ENCODE data around the gene FER1L5. TPM values are rescaled to one million over a fixed set of nuclear protein-coding genes. Genes with fewer than 3 reads are reported as not detected.
A peak's percentile ranks its signal among the peaks of the same experiment; 100 is the strongest.

FER1L5 gene
- total and polyA plus RNA-seq, 2 experiments from 2014 or later = 0.18 to 0.76 TPM

- Histone ChIP-seq H2AFZ (peak overlapping the region; percentile 38), H3K4me3 (peak overlapping the region; percentile 67), H3K4me1 (ENCODE audit: insufficient read depth) (peaks cover 6% of the 10 kb centered on the region; the same call in 1 of the 2 replicates), H3K27ac (ENCODE audit: low read depth) (no peak overlapping the region), H4K20me1 (replicated peaks; ENCODE audit: insufficient read depth) (peaks cover 12% of the 10 kb centered on the region; the same call in 1 of the 2 replicates), H3K4me2 (peak overlapping the region; percentile 82), H3K79me2 (replicated peaks; ENCODE audit: insufficient read depth) (peaks cover 45% of the 10 kb centered on the region), H3F3A (replicated peaks; ENCODE audit: low read depth) (no peaks in the 10 kb centered on the region), H3K36me3 (ENCODE audit: insufficient read depth) (peaks cover 22% of the 10 kb centered on the region), H3K27me3 (ENCODE audit: insufficient read depth) (no peaks in the 10 kb centered on the region), H3K9me2 (ENCODE audit: insufficient read depth) (no peaks in the 10 kb centered on the region)
- TF ChIP-seq ZNF114 (CRISPR knock-in tag; IDR thresholded peaks at IDR 0.05) = no peak
- Mint-ChIP-seq H3K27ac (peak overlapping the region; percentile 97), H3K9me3 (no peaks in the 10 kb centered on the region; the same call in 2 of the 3 replicates), H3K36me3 (ENCODE audit: low read depth) (peaks cover 22% of the 10 kb centered on the region), H3K4me1 (peaks cover 9% of the 10 kb centered on the region), H3K27me3 (ENCODE audit: insufficient read depth, low read depth, poor library complexity) (peaks cover 8% of the 10 kb centered on the region), H3K4me3 (peak overlapping the region; percentile 99)
- ATAC-seq (peak; percentile 22), DNase-seq (ENCODE audit: low spot score) (no peak)
Observed at GRCh38 chr2:96739076-96739632, 96.6 kb downstream of the FER1L5 start.

DNA sequence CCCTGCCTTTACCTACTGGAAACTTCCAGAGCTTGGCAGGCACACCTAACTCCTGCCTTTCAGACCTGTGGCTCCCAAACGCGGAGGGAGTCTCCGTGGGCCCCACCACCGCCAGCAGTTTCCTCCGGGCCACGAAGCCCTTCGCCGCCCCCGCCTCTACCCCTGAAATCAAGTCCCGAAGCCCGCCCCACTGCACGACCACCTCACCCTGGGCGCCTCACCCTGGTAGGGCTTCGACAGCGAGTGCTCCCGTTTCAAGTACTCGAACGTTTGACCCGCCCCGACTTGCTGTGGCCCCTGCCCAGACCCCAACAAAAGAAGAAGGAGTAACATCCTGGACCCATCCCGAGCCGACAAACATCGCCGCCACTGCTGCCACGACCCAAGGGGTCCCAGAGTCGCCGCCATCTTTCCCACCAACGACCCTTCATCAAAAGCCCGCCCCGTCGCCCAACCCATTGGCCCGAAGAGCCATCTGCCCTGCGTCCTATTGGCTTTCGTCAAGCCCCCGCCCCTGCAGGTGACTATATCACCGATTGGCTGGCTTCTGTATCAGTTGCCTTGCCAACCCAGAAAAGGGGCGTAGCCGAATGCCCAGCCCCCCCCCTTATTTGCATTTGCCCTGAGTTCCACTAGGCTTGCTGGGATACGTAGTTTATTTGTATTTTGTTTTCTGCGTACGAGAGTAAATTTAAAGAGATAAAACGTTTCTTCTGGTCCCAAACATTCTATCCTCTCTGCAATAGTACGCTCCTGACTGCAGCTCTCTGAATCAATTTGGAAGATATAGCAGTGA, 97.3 kb downstream of the FER1L5 start, which contains the start of gene LMAN2L:
TSS of gene LMAN2L (minus strand) at position 432 of the 796 bp plus-strand sequence. CDS start at position 408, 24 bp downstream.
- H3K27ac ChIP-seq (ENCODE audit: low read depth) = no peak within 1 kb of the TSS
- H3K9me3 Mint-ChIP-seq = no peaks in the 10 kb centered on the region; the same call in 2 of the 3 replicates
- peak within 1 kb of the TSS; percentile 97 for H3K27ac Mint-ChIP-seq
- peak within 1 kb of the TSS; percentile 67 for H3K4me3 ChIP-seq
- peaks cover 16% of the 10 kb centered on the region for H3K36me3 Mint-ChIP-seq (ENCODE audit: low read depth)
- H2AFZ ChIP-seq = peak within 1 kb of the TSS; percentile 52
- peak within 1 kb of the TSS; percentile 82 for H3K4me2 ChIP-seq
- peaks cover 15% of the 10 kb centered on the region; the same call in 1 of the 2 replicates for H3K36me3 ChIP-seq (ENCODE audit: insufficient read depth)
- no peaks in the 10 kb centered on the region for H3K27me3 ChIP-seq (ENCODE audit: insufficient read depth)
- peaks cover 44% of the 10 kb centered on the region for H3K79me2 ChIP-seq (replicated peaks; ENCODE audit: insufficient read depth)
- DNase-seq (ENCODE audit: low spot score) = peak; percentile 99
- peaks cover 9% of the 10 kb centered on the region for H3K4me1 Mint-ChIP-seq
- H4K20me1 ChIP-seq (replicated peaks; ENCODE audit: insufficient read depth) = peaks cover 12% of the 10 kb centered on the region; the same call in 1 of the 2 replicates
- peaks cover 6% of the 10 kb centered on the region; the same call in 1 of the 2 replicates for H3K4me1 ChIP-seq (ENCODE audit: insufficient read depth)
- no peaks in the 10 kb centered on the region for H3F3A ChIP-seq (replicated peaks; ENCODE audit: low read depth)
- peak; percentile 99 for ATAC-seq
- peaks cover 8% of the 10 kb centered on the region for H3K27me3 Mint-ChIP-seq (ENCODE audit: insufficient read depth, low read depth, poor library complexity)
- peak within 1 kb of the TSS; percentile 99 for H3K4me3 Mint-ChIP-seq
- H3K9me2 ChIP-seq (ENCODE audit: insufficient read depth) = no peaks in the 10 kb centered on the region
- TF ChIP-seq EZH2 (IDR thresholded peaks at IDR 0.05; ENCODE audit: low read depth, unreplicated experiment) (no peak), ZNF331 (CRISPR knock-in tag; IDR thresholded peaks at IDR 0.05; ENCODE audit: low read depth) (no peak), POLR2AphosphoS5 (IDR thresholded peaks at IDR 0.05; ENCODE audit: low read depth) (peak; percentile 78), CREB1 (CRISPR knock-in tag; IDR thresholded peaks at IDR 0.05; ENCODE audit: low read depth) (0 out of 2 replicates have a peak, but pooled peaks have one; percentile 30), EZH2phosphoT487 (IDR thresholded peaks at IDR 0.05; ENCODE audit: unreplicated experiment) (no peak), JUNB (IDR thresholded peaks at IDR 0.05; ENCODE audit: unreplicated experiment) (no peak)
- TF ChIP-seq, protein P1, sequence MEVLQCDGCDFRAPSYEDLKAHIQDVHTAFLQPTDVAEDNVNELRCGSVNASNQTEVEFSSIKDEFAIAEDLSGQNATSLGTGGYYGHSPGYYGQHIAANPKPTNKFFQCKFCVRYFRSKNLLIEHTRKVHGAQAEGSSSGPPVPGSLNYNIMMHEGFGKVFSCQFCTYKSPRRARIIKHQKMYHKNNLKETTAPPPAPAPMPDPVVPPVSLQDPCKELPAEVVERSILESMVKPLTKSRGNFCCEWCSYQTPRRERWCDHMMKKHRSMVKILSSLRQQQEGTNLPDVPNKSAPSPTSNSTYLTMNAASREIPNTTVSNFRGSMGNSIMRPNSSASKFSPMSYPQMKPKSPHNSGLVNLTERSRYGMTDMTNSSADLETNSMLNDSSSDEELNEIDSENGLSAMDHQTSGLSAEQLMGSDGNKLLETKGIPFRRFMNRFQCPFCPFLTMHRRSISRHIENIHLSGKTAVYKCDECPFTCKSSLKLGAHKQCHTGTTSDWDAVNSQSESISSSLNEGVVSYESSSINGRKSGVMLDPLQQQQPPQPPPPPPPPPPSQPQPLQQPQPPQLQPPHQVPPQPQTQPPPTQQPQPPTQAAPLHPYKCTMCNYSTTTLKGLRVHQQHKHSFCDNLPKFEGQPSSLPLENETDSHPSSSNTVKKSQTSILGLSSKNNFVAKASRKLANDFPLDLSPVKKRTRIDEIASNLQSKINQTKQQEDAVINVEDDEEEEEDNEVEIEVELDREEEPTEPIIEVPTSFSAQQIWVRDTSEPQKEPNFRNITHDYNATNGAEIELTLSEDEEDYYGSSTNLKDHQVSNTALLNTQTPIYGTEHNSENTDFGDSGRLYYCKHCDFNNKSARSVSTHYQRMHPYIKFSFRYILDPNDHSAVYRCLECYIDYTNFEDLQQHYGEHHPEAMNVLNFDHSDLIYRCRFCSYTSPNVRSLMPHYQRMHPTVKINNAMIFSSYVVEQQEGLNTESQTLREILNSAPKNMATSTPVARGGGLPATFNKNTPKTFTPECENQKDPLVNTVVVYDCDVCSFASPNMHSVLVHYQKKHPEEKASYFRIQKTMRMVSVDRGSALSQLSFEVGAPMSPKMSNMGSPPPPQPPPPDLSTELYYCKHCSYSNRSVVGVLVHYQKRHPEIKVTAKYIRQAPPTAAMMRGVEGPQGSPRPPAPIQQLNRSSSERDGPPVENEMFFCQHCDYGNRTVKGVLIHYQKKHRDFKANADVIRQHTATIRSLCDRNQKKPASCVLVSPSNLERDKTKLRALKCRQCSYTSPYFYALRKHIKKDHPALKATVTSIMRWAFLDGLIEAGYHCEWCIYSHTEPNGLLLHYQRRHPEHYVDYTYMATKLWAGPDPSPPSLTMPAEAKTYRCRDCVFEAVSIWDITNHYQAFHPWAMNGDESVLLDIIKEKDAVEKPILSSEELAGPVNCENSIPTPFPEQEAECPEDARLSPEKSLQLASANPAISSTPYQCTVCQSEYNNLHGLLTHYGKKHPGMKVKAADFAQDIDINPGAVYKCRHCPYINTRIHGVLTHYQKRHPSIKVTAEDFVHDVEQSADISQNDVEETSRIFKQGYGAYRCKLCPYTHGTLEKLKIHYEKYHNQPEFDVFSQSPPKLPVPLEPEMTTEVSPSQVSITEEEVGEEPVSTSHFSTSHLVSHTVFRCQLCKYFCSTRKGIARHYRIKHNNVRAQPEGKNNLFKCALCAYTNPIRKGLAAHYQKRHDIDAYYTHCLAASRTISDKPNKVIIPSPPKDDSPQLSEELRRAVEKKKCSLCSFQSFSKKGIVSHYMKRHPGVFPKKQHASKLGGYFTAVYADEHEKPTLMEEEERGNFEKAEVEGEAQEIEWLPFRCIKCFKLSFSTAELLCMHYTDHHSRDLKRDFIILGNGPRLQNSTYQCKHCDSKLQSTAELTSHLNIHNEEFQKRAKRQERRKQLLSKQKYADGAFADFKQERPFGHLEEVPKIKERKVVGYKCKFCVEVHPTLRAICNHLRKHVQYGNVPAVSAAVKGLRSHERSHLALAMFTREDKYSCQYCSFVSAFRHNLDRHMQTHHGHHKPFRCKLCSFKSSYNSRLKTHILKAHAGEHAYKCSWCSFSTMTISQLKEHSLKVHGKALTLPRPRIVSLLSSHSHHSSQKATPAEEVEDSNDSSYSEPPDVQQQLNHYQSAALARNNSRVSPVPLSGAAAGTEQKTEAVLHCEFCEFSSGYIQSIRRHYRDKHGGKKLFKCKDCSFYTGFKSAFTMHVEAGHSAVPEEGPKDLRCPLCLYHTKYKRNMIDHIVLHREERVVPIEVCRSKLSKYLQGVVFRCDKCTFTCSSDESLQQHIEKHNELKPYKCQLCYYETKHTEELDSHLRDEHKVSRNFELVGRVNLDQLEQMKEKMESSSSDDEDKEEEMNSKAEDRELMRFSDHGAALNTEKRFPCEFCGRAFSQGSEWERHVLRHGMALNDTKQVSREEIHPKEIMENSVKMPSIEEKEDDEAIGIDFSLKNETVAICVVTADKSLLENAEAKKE (CRISPR knock-in tag; IDR thresholded peaks at IDR 0.05) = no peak
- TF ChIP-seq, protein P2, sequence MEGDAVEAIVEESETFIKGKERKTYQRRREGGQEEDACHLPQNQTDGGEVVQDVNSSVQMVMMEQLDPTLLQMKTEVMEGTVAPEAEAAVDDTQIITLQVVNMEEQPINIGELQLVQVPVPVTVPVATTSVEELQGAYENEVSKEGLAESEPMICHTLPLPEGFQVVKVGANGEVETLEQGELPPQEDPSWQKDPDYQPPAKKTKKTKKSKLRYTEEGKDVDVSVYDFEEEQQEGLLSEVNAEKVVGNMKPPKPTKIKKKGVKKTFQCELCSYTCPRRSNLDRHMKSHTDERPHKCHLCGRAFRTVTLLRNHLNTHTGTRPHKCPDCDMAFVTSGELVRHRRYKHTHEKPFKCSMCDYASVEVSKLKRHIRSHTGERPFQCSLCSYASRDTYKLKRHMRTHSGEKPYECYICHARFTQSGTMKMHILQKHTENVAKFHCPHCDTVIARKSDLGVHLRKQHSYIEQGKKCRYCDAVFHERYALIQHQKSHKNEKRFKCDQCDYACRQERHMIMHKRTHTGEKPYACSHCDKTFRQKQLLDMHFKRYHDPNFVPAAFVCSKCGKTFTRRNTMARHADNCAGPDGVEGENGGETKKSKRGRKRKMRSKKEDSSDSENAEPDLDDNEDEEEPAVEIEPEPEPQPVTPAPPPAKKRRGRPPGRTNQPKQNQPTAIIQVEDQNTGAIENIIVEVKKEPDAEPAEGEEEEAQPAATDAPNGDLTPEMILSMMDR (conservative IDR thresholded peaks at IDR 0.05; ENCODE audit: low read depth in 2 of 2) = no peak
